ENCODE data around the gene GFPT2. TPM values are rescaled to one million over a fixed set of nuclear protein-coding genes. Genes with fewer than 3 reads are reported as not detected.
A peak's percentile ranks its signal among the peaks of the same experiment; 100 is the strongest.

GFPT2 gene
- total and polyA plus RNA-seq, 2 of the 8 experiments (the other 6 are each of a cell fraction or from before 2014, with no cell fraction given): 83.7 to 143 TPM

- Histone ChIP-seq H3K36me3 (ENCODE audit: control insufficient read depth in 2 of 4, insufficient read depth in 4 of 4, low read length in 3 of 4) (peaks cover 0 to 3% (median 0%) of the 10 kb centered on the region in 4 experiments; a peak in 2 of 8 replicates), H2BK5ac (ENCODE audit: low read depth, low read length) (peak overlapping the region; percentile 66; the same call in 1 of the 2 replicates), H2BK20ac (ENCODE audit: low read length) (no peak overlapping the region), H3K56ac (replicated peaks; ENCODE audit: insufficient read length, low read depth, low read length) (no peak overlapping the region), H3K27me3 (replicated peaks in 1 of 4; ENCODE audit: control insufficient read depth in 3 of 4, extremely low read depth in 1 of 4, insufficient read depth in 3 of 4, low read length in 3 of 4) (peaks cover 0 to 19% (median 17%) of the 10 kb centered on the region in 4 experiments; a peak in 5 of 7 replicates), H3K9ac (replicated peaks in 1 of 4; ENCODE audit: extremely low read depth in 1 of 4, low read depth in 3 of 4, low read length in 3 of 4) (no peak overlapping the region), H3K4me1 (replicated peaks in 1 of 4; ENCODE audit: control insufficient read depth in 3 of 4, insufficient read depth in 4 of 4, low read length in 3 of 4) (peaks cover 22 to 53% (median 34%) of the 10 kb centered on the region in 4 experiments), H3K79me2 (ENCODE audit: control insufficient read depth in 1 of 2, insufficient read depth in 2 of 2, low read length in 2 of 2) (peaks cover 5 to 76% of the 10 kb centered on the region in 2 experiments; a peak in 3 of 4 replicates), H3K23ac (ENCODE audit: insufficient read length) (no peak overlapping the region), H3K18ac (ENCODE audit: extremely low read depth, low read length) (no peak overlapping the region), H4K5ac (ENCODE audit: insufficient read length, low read depth, low read length) (no peak overlapping the region), H4K91ac (replicated peaks; ENCODE audit: insufficient read length, low read length) (no peak overlapping the region), H3K79me1 (ENCODE audit: low read depth, low read length) (peaks cover 28% of the 10 kb centered on the region), H3K4me3 (ENCODE audit: extremely low read depth in 1 of 4, insufficient read depth in 2 of 4, low read depth in 3 of 4, low read length in 4 of 4) (peak overlapping the region in 1 of 4 experiments; percentile 97; a peak in 1 of 8 replicates), H2BK12ac (ENCODE audit: low read depth, low read length) (peak overlapping the region; percentile 50; the same call in 1 of the 2 replicates), H2AFZ (ENCODE audit: low read length) (no peak overlapping the region), H3K27ac (ENCODE audit: low read depth, low read length) (no peak overlapping the region), H4K20me1 (replicated peaks in 1 of 2; ENCODE audit: control insufficient read depth in 1 of 2, insufficient read depth in 2 of 2, low read length in 2 of 2) (peaks cover 21 to 24% of the 10 kb centered on the region in 2 experiments), H2BK15ac (ENCODE audit: low read length) (no peak overlapping the region), H3K23me2 (ENCODE audit: low read depth, low read length) (peaks cover 14% of the 10 kb centered on the region; the same call in 1 of the 2 replicates), H3K14ac (ENCODE audit: insufficient read length) (no peak overlapping the region), H2AK5ac (ENCODE audit: low read depth, low read length) (peak overlapping the region; percentile 79; the same call in 1 of the 2 replicates), H3K9me3 (ENCODE audit: insufficient read depth in 2 of 2, low read depth in 1 of 2, low read length in 1 of 2) (no peaks in the 10 kb centered on the region), H4K8ac (ENCODE audit: extremely low read depth, insufficient read depth, low read length) (no peak overlapping the region), H2BK120ac (replicated peaks; ENCODE audit: low read depth, low read length) (no peak overlapping the region), H3K4me2 (ENCODE audit: insufficient read depth in 1 of 2, low read depth in 2 of 2, low read length in 2 of 2) (peak overlapping the region; percentile 86 to 99; a peak in 2 of 4 replicates), H3K4ac (replicated peaks; ENCODE audit: insufficient read length, low read depth, low read length) (no peak overlapping the region)
- DNase-seq (ENCODE audit: low read depth in 1 of 2, low spot score in 2 of 2) (no peak), FAIRE-seq (no peak)
- ChIA-PET CTCF (ENCODE audit: partially characterized antibody) (interaction anchor here (0.6 to 2.9 kb wide), 5 partner anchors 9 to 43 kb away, joined by 3 to 11 read pairs (median 6); no protein-coding TSS in a partner anchor), POLR2A (ENCODE audit: partially characterized antibody) (interaction anchor here (0.9 to 10.4 kb wide), 7 partner anchors 8 to 55 kb away, joined by 3 to 146 read pairs (median 4); no protein-coding TSS in a partner anchor)
- 75% methylated on average over 7 of the region's 7 CpGs; no CpG with 5 or more reads in 1 of the 2 experiments for WGBS, 2 experiments (ENCODE audit: extremely low coverage in 1 of 2, insufficient coverage in 1 of 2, insufficient read length in 1 of 2, insufficient replicate concordance in 2 of 2, low coverage in 1 of 2, low lambda C conversion rate in 2 of 2, missing lambda C conversion rate in 1 of 2)
- TF ChIP-seq RNF2 (IDR thresholded peaks at IDR 0.05; ENCODE audit: borderline replicate concordance, low read depth, low read length, missing control alignments, poor library complexity, severe bottlenecking) (no peak), CREB1 (IDR thresholded peaks at IDR 0.05) (no peak), SAP30 (IDR thresholded peaks at IDR 0.05; ENCODE audit: insufficient read depth, insufficient replicate concordance, low read length) (no peak), JUND (IDR thresholded peaks at IDR 0.05; ENCODE audit: low read length) (no peak), CTCF (IDR thresholded peaks at IDR 0.05; ENCODE audit: control extremely low read depth in 1 of 3, insufficient read depth in 1 of 3, low read depth in 1 of 3, low read length in 3 of 3) (no peak), SIN3A (conservative IDR thresholded peaks at IDR 0.05 in 1 of 2, IDR thresholded peaks at IDR 0.05 in 1 of 2; ENCODE audit: low read depth in 1 of 2, low read length in 2 of 2) (no peak), POLR2AphosphoS5 (IDR thresholded peaks at IDR 0.05; ENCODE audit: low read depth, low read length) (no peak)
Observed at GRCh38 chr5:180350296-180350695, 2.8 kb downstream of the GFPT2 start.

Data from H1 (cell line).